K562 (cell line): Measurements from ENCODE around the gene ARHGAP12. TPM values are rescaled to one million over a fixed set of nuclear protein-coding genes. Genes with fewer than 3 reads are reported as not detected.

Source experiments
- CHCHD3 ChIP-seq: fragments of 250-450 bp; sonication (Bioruptor Pico); IDR thresholded peaks from 2 replicates; pipeline ENCODE4 v2.1.2; 2022; ENCODE audit warnings: mild to moderate bottlenecking
- CSDE1 ChIP-seq, 2 experiments: fragments of 450-650 bp; IDR thresholded peaks; 2 replicates each; pipeline ENCODE4 v1.6.1; 2016; ENCODE audit warnings: mild to moderate bottlenecking in 1 of 2
- EWSR1 ChIP-seq: fragments of 450-650 bp; IDR thresholded peaks from 2 replicates; pipeline ENCODE4 v1.6.1; 2018; ENCODE audit warnings: borderline replicate concordance, mild to moderate bottlenecking, low read depth, moderate library complexity; ENCODE audit not compliant: partially characterized antibody
- GABPB1 ChIP-seq: sonication (generic); formaldehyde crosslinking; IDR thresholded peaks from 2 replicates; pipeline ENCODE4 v1.8.0; 2022; ENCODE audit warnings: mild to moderate bottlenecking, missing genetic modification reagents
- GATA2 ChIP-seq: sonication (generic); formaldehyde crosslinking; IDR thresholded peaks from 2 replicates; pipeline ENCODE4 v1.4.0; 2020; ENCODE audit warnings: mild to moderate bottlenecking, missing genetic modification reagents
- GTF2E2 ChIP-seq: fragments of 200-800 bp; sonication (Bioruptor generic); IDR thresholded peaks from 2 replicates; pipeline ENCODE4 v1.6.1; 2016; ENCODE audit warnings: missing genetic modification characterization, missing compliant biosample characterization
- HLTF ChIP-seq: fragments of 450-650 bp; IDR thresholded peaks from 2 replicates; pipeline ENCODE4 v1.6.1; 2016
- NCOA2 ChIP-seq, 2 experiments: fragments of 450-650 bp; IDR thresholded peaks; 2 replicates each; pipeline ENCODE4 v1.6.1; 2018; ENCODE audit warnings: mild to moderate bottlenecking in 2 of 2, moderate library complexity in 1 of 2; ENCODE audit not compliant: partially characterized antibody in 2 of 2
- POLR2AphosphoS2 ChIP-seq: IDR thresholded peaks from 2 replicates; pipeline ENCODE4 v1.6.1; 2012; ENCODE audit warnings: low read length, improper control_type of control experiment
- RBFOX2 ChIP-seq: fragments of 200-400 bp; formaldehyde crosslinking; IDR thresholded peaks from 2 replicates; pipeline ENCODE4 v1.6.1; 2017; ENCODE audit warnings: low read depth, mild to moderate bottlenecking, low read length, moderate library complexity
- SPI1 ChIP-seq: IDR thresholded peaks from 2 replicates; pipeline ENCODE4 v1.6.1; 2011; ENCODE audit warnings: low read depth, low read length, control low read depth, borderline replicate concordance
- ZBED1 ChIP-seq: IDR thresholded peaks from 2 replicates; pipeline ENCODE4 v1.6.1; 2014
- ZBTB7A ChIP-seq: IDR thresholded peaks from 2 replicates; pipeline ENCODE4 v1.6.1; 2011; ENCODE audit warnings: low read depth, mild to moderate bottlenecking, low read length, moderate library complexity, borderline replicate concordance; ENCODE audit not compliant: control insufficient read depth
- ZEB2 ChIP-seq: fragments of 450-650 bp; IDR thresholded peaks from 2 replicates; pipeline ENCODE4 v1.6.1; 2016
- ZNF707 ChIP-seq: fragments of 250-450 bp; sonication (Bioruptor Pico); conservative IDR thresholded peaks from 2 replicates; pipeline ENCODE4 v1.8.0; 2022; ENCODE audit warnings: inconsistent platforms, mild to moderate bottlenecking, moderate library complexity
- polyA plus RNA-seq, 8 experiments: library from polyadenylated mRNA; depleted of rRNA in 4 of 8; stranded (reverse) in 5 of 8; unstranded in 3 of 8; fragments of >200 nt; fragmentation: Nextera tagmentation in 2 of 8; fragmentation: Illumina TruSeq in 1 of 8; extraction: Ambion mirVana in 2 of 8; extraction: Trizol in 1 of 8; gene quantifications; 2 replicates each; pipeline versions ENCODE4 v1.2.1 to v1.2.3, GENCODE V29; 2011 to 2014; ENCODE audit warnings: inconsistent platforms in 1 of 8, missing spikeins in 1 of 8
- total RNA-seq, 7 experiments: library from RNA; depleted of rRNA in 6 of 7; stranded (reverse); fragments of >200 nt in 6 of 7; fragmentation: Illumina TruSeq in 2 of 7; extraction: Trizol in 2 of 7; gene quantifications; 2 replicates each; pipeline versions ENCODE4 v1.2.1 to v1.2.3, GENCODE V29; 2011 to 2021; ENCODE audit warnings: low replicate concordance in 1 of 7
- TF ChIP-seq, protein P1 (sequence below): fragments of 450-650 bp; formaldehyde crosslinking; IDR thresholded peaks from 2 replicates; pipeline ENCODE4 v1.4.0; 2020; ENCODE audit warnings: mild to moderate bottlenecking
- TF ChIP-seq, protein P2 (sequence below), 3 experiments: fragments of 200-800 bp in 1 of 3; fragments of 250-450 bp in 1 of 3; fragments of 450-650 bp in 1 of 3; sonication (Bioruptor Pico) in 1 of 3; sonication (Bioruptor generic) in 1 of 3; formaldehyde crosslinking in 1 of 3; IDR thresholded peaks; 2 replicates each; pipeline versions ENCODE4 v1.6.1 to v1.8.0; 2016 to 2022; ENCODE audit warnings: mild to moderate bottlenecking in 2 of 3, missing genetic modification characterization in 2 of 3, missing compliant biosample characterization in 1 of 3, moderate library complexity in 1 of 3
- TF ChIP-seq, protein P3 (sequence below): fragments of 450-650 bp; IDR thresholded peaks from 2 replicates; pipeline ENCODE4 v1.6.1; 2017; ENCODE audit warnings: mild to moderate bottlenecking, moderate library complexity
- TF ChIP-seq, protein P4 (sequence below): fragments of 250-450 bp; sonication (Bioruptor Pico); IDR thresholded peaks from 2 replicates; pipeline ENCODE4 v1.5.0; 2020; ENCODE audit warnings: mild to moderate bottlenecking, borderline replicate concordance
- TF ChIP-seq, protein P5 (sequence below): sonication (generic); formaldehyde crosslinking; IDR thresholded peaks from 2 replicates; pipeline ENCODE4 v1.9.0; 2022; ENCODE audit warnings: mild to moderate bottlenecking, missing genetic modification reagents

Gene ARHGAP12
- total and polyA plus RNA-seq, 9 of the 15 experiments (the other 6 are each of a cell fraction or from before 2014, with no cell fraction given): 4.4 to 18.7 (median 10.1) TPM

DNA sequence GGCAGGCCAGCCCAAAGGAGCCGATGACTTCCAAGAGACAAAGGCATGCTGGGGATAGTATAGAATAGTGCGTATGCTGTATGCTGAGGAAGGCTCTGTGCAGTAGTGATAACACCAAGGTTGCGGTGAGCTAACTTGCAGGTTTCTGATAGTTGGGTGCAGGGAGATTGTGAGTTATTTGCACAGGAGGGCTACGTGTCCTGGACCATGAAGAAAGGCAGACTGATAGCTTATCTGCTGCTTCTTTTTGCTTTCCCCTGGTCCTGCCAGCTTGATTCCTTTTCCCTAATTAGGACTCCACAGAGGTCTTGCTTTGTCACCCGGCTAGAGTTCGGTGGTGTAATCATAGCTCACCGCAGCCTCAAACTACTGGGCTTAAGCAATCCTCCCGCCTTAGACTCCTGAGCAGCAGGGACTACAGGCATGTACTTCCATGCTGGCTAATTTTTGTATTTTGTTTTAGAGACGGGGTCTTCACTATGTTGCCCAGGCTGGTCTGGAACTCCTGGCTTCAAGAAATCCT lies 43.9 kb upstream of the ARHGAP12 start (continued):
- TF ChIP-seq, protein P1, sequence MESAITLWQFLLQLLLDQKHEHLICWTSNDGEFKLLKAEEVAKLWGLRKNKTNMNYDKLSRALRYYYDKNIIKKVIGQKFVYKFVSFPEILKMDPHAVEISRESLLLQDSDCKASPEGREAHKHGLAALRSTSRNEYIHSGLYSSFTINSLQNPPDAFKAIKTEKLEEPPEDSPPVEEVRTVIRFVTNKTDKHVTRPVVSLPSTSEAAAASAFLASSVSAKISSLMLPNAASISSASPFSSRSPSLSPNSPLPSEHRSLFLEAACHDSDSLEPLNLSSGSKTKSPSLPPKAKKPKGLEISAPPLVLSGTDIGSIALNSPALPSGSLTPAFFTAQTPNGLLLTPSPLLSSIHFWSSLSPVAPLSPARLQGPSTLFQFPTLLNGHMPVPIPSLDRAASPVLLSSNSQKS (CRISPR knock-in tag): no peak
- TF ChIP-seq ZBTB7A (0 out of 2 replicates have a peak, but pooled peaks have one; percentile 38), ZBED1 (peak; percentile 91; the same call in 1 of the 2 replicates), GTF2E2 (no peak), GABPB1 (CRISPR knock-in tag) (no peak), SPI1 (no peak), ZNF707 (CRISPR knock-in tag) (no peak), ZEB2 (peak; percentile 99), RBFOX2 (no peak), CHCHD3 (CRISPR knock-in tag) (no peak), HLTF (peak; percentile 94), NCOA2 (IDR thresholded peaks at IDR 0.05; ENCODE audit: partially characterized antibody in 2 of 2) (peak in 1 of 2 experiments; percentile 72), EWSR1 (no peak), GATA2 (CRISPR knock-in tag) (peak; percentile 99), CSDE1 (IDR thresholded peaks at IDR 0.05) (no peak), POLR2AphosphoS2 (no peak)
- TF ChIP-seq, protein P2, sequence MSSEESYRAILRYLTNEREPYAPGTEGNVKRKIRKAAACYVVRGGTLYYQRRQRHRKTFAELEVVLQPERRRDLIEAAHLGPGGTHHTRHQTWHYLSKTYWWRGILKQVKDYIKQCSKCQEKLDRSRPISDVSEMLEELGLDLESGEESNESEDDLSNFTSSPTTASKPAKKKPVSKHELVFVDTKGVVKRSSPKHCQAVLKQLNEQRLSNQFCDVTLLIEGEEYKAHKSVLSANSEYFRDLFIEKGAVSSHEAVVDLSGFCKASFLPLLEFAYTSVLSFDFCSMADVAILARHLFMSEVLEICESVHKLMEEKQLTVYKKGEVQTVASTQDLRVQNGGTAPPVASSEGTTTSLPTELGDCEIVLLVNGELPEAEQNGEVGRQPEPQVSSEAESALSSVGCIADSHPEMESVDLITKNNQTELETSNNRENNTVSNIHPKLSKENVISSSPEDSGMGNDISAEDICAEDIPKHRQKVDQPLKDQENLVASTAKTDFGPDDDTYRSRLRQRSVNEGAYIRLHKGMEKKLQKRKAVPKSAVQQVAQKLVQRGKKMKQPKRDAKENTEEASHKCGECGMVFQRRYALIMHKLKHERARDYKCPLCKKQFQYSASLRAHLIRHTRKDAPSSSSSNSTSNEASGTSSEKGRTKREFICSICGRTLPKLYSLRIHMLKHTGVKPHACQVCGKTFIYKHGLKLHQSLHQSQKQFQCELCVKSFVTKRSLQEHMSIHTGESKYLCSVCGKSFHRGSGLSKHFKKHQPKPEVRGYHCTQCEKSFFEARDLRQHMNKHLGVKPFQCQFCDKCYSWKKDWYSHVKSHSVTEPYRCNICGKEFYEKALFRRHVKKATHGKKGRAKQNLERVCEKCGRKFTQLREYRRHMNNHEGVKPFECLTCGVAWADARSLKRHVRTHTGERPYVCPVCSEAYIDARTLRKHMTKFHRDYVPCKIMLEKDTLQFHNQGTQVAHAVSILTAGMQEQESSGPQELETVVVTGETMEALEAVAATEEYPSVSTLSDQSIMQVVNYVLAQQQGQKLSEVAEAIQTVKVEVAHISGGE (CRISPR knock-in tag; IDR thresholded peaks at IDR 0.05): peak in 1 of 3 experiments; percentile 78; a peak in 2 of 6 replicates
- TF ChIP-seq, protein P3, sequence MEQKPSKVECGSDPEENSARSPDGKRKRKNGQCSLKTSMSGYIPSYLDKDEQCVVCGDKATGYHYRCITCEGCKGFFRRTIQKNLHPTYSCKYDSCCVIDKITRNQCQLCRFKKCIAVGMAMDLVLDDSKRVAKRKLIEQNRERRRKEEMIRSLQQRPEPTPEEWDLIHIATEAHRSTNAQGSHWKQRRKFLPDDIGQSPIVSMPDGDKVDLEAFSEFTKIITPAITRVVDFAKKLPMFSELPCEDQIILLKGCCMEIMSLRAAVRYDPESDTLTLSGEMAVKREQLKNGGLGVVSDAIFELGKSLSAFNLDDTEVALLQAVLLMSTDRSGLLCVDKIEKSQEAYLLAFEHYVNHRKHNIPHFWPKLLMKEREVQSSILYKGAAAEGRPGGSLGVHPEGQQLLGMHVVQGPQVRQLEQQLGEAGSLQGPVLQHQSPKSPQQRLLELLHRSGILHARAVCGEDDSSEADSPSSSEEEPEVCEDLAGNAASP: no peak
- TF ChIP-seq, protein P4, sequence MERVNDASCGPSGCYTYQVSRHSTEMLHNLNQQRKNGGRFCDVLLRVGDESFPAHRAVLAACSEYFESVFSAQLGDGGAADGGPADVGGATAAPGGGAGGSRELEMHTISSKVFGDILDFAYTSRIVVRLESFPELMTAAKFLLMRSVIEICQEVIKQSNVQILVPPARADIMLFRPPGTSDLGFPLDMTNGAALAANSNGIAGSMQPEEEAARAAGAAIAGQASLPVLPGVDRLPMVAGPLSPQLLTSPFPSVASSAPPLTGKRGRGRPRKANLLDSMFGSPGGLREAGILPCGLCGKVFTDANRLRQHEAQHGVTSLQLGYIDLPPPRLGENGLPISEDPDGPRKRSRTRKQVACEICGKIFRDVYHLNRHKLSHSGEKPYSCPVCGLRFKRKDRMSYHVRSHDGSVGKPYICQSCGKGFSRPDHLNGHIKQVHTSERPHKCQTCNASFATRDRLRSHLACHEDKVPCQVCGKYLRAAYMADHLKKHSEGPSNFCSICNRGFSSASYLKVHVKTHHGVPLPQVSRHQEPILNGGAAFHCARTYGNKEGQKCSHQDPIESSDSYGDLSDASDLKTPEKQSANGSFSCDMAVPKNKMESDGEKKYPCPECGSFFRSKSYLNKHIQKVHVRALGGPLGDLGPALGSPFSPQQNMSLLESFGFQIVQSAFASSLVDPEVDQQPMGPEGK (CRISPR knock-in tag): no peak
- TF ChIP-seq, protein P5, sequence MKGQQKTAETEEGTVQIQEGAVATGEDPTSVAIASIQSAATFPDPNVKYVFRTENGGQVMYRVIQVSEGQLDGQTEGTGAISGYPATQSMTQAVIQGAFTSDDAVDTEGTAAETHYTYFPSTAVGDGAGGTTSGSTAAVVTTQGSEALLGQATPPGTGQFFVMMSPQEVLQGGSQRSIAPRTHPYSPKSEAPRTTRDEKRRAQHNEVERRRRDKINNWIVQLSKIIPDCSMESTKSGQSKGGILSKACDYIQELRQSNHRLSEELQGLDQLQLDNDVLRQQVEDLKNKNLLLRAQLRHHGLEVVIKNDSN (CRISPR knock-in tag): no peak
